ENCODE data around the gene MUC22. TPM values are rescaled to one million over a fixed set of nuclear protein-coding genes. Genes with fewer than 3 reads are reported as not detected.
"Not testable (repeated sequence)": the region's sequence is repeated elsewhere in the genome, so short reads cannot be mapped to it uniquely, and the experiment has no call there.

Gene MUC22
- total RNA-seq, 2 donors from 2014 or later, result 0.17 TPM; not detected in 1

DNA sequence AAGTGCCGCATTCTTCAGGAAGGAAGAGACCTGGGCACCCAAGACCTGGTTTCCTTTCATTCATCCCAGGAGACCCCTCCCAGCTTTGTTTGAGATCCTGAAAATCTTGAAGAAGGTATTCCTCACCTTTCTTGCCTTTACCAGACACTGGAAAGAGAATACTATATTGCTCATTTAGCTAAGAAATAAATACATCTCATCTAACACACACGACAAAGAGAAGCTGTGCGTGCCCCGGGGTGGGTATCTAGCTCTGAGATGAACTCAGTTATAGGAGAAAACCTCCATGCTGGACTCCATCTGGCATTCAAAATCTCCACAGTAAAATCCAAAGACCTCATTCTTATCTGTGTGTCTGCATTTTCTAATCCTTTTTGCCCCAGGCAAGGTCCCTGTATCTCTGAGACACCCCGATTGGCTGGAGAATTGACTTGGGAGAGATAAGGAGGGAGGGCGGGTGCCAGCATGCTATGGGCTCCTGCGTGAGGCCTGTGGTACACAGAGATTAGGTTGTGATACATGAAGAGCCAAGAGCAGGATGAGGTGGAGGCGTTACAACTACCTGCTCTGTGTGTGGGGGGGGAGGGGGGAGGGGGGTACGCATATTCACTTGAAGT is 22.0 kb upstream of the MUC22 start:
- no peaks in the 10 kb centered on the region for H3K4me1 ChIP-seq (replicated peaks)
- H3K27me3 ChIP-seq (replicated peaks; ENCODE audit: insufficient read depth), result no peaks in the 10 kb centered on the region
- no peaks in the 10 kb centered on the region for H3K36me3 ChIP-seq
- TF ChIP-seq POLR2AphosphoS5 (IDR thresholded peaks at IDR 0.05) (no peak), POLR2A (IDR thresholded peaks at IDR 0.05) (no peak)
- TF ChIP-seq, protein P1, sequence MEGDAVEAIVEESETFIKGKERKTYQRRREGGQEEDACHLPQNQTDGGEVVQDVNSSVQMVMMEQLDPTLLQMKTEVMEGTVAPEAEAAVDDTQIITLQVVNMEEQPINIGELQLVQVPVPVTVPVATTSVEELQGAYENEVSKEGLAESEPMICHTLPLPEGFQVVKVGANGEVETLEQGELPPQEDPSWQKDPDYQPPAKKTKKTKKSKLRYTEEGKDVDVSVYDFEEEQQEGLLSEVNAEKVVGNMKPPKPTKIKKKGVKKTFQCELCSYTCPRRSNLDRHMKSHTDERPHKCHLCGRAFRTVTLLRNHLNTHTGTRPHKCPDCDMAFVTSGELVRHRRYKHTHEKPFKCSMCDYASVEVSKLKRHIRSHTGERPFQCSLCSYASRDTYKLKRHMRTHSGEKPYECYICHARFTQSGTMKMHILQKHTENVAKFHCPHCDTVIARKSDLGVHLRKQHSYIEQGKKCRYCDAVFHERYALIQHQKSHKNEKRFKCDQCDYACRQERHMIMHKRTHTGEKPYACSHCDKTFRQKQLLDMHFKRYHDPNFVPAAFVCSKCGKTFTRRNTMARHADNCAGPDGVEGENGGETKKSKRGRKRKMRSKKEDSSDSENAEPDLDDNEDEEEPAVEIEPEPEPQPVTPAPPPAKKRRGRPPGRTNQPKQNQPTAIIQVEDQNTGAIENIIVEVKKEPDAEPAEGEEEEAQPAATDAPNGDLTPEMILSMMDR (IDR thresholded peaks at IDR 0.05), result no peak
- H3K27ac ChIP-seq, result no peak overlapping the region
- intact Hi-C loops (cut with DNase I), result no loop called here
- DNase-seq (ENCODE audit: low spot score), result no peak
- no peaks in the 10 kb centered on the region for H3K9me3 ChIP-seq
- H3K4me3 ChIP-seq, result no peak overlapping the region
- 73% methylated on average over 9 of the region's 9 CpGs for WGBS

DNA sequence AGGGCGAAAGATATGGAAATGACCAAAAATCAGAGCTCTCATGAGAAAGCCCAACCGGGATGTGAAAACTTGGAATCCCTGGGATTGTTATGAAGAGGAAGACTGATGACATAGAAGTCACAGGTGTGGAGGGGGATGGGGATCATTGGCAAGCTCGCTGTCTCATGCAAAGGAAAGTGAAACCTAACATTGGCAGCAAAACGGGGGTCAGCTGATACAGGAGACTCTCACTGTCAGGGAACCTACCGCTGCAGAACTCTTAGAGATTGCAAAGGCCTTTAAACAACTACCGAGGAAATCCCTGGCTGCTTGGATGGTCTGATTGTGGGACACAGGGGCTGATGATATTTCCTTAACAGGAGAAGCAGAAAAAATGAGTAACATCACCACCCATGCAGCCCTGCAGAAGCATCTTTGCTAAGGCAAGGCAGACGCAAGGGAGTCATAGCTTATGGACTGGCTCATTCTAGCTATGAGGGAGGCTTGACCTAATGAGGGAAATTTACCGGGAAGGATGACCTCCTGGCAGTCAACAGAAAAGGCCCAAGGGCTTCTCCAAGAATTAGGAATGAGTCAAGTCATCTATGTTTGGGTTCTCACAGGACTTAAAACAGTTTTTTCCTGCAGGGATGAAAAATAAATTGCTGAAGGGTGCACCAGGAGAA is 19.7 kb upstream of the MUC22 start:
- WGBS, result 75% methylated on average over 8 of the region's 8 CpGs
- Histone ChIP-seq H3K27me3 (replicated peaks; ENCODE audit: insufficient read depth) (no peaks in the 10 kb centered on the region), H3K36me3 (no peaks in the 10 kb centered on the region), H3K4me1 (replicated peaks) (no peaks in the 10 kb centered on the region), H3K9me3 (no peaks in the 10 kb centered on the region), H3K27ac (no peak overlapping the region), H3K4me3 (no peak overlapping the region)
- DNase-seq (ENCODE audit: low spot score), result no peak
- TF ChIP-seq POLR2A (IDR thresholded peaks at IDR 0.05) (no peak), POLR2AphosphoS5 (IDR thresholded peaks at IDR 0.05) (no peak)
- TF ChIP-seq, protein P1 (IDR thresholded peaks at IDR 0.05), result no peak
- intact Hi-C loops (cut with DNase I), result no loop called here

DNA sequence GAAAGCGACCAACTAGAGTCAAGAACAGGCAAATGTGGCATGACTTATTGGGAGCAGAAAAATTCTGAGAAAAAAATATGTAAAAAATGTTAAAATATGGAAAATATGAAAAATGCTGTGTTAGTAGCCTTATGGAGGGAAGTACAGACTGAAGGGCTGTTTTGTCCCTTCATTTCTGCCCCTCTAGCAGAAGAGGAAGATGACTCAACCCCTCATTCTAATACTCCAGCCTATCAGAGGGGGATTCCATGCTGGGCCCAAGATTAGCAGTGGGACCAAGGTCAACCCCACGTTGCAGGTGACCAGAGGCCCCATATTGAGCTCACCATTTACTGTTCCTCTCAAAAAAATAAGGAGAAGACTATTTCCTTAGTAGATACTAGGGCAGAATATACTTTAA is 18.4 kb upstream of the MUC22 start:
- Histone ChIP-seq H3K27ac (no peak overlapping the region), H3K9me3 (no peaks in the 10 kb centered on the region), H3K27me3 (replicated peaks; ENCODE audit: insufficient read depth) (no peaks in the 10 kb centered on the region), H3K36me3 (no peaks in the 10 kb centered on the region), H3K4me3 (no peak overlapping the region), H3K4me1 (replicated peaks) (no peaks in the 10 kb centered on the region)
- DNase-seq (ENCODE audit: low spot score), result no peak
- TF ChIP-seq POLR2AphosphoS5 (IDR thresholded peaks at IDR 0.05) (no peak), POLR2A (IDR thresholded peaks at IDR 0.05) (no peak)
- TF ChIP-seq, protein P1 (IDR thresholded peaks at IDR 0.05), result no peak
- WGBS, result 88% methylated on average over 2 of the region's 2 CpGs
- intact Hi-C loops (cut with DNase I), result no loop called here

DNA sequence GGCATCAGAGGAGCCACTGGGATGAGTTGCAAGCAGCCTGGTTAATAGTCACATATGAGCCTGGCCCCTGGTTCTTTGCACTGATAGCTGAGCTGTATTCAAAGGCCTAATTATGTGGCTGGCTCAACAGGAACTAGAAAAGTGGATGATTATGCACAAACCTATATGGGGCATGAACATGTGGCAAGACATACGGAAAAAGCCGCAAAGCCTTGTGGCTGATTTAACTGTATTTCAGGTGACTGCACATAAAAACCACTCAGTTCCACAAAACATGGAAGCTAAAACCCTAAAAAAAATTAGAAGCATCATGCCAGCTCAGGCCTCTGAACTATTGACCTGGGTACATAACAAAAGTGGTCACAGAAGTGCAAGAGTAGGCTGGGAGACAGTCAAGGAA is 13.0 kb upstream of the MUC22 start:
- WGBS, result 90% methylated on average over 2 of the region's 2 CpGs
- Histone ChIP-seq H3K4me3 (no peak overlapping the region), H3K9me3 (no peaks in the 10 kb centered on the region), H3K36me3 (no peaks in the 10 kb centered on the region), H3K4me1 (replicated peaks) (no peaks in the 10 kb centered on the region), H3K27me3 (replicated peaks; ENCODE audit: insufficient read depth) (no peaks in the 10 kb centered on the region), H3K27ac (no peak overlapping the region)
- no peak for DNase-seq (ENCODE audit: low spot score)
- intact Hi-C loops (cut with DNase I), result no loop called here
- TF ChIP-seq POLR2AphosphoS5 (IDR thresholded peaks at IDR 0.05) (no peak), POLR2A (IDR thresholded peaks at IDR 0.05) (no peak)
- TF ChIP-seq, protein P1 (IDR thresholded peaks at IDR 0.05), result no peak

DNA sequence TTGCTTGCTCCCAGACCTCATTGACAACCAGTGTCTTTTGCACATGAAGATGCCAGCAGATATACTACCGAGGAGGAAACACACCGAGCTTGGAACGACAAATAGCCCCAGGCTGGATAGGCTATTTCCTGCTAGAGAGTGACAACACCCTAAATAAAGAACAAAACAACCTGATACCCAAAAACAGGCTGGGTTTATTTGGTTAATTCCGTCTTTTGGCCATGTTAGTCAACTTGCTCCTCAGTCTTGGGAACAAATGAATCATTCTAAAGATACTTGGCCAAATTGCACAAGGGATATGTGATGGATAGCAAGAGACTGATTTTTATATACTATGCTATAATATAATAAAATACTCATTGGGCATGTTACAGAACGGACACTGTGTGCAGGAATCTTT is 11.5 kb upstream of the MUC22 start:
- no peaks in the 10 kb centered on the region for H3K27me3 ChIP-seq (replicated peaks; ENCODE audit: insufficient read depth)
- TF ChIP-seq POLR2AphosphoS5 (IDR thresholded peaks at IDR 0.05) (no peak), POLR2A (IDR thresholded peaks at IDR 0.05) (no peak)
- TF ChIP-seq, protein P1 (IDR thresholded peaks at IDR 0.05), result no peak
- no peaks in the 10 kb centered on the region for H3K36me3 ChIP-seq
- no peak for DNase-seq (ENCODE audit: low spot score)
- WGBS, result 38% methylated on average over 5 of the region's 5 CpGs
- intact Hi-C loops (cut with DNase I), result no loop called here
- no peaks in the 10 kb centered on the region for H3K9me3 ChIP-seq
- H3K4me3 ChIP-seq, result no peak overlapping the region
- H3K27ac ChIP-seq, result no peak overlapping the region
- no peaks in the 10 kb centered on the region for H3K4me1 ChIP-seq (replicated peaks)

DNA sequence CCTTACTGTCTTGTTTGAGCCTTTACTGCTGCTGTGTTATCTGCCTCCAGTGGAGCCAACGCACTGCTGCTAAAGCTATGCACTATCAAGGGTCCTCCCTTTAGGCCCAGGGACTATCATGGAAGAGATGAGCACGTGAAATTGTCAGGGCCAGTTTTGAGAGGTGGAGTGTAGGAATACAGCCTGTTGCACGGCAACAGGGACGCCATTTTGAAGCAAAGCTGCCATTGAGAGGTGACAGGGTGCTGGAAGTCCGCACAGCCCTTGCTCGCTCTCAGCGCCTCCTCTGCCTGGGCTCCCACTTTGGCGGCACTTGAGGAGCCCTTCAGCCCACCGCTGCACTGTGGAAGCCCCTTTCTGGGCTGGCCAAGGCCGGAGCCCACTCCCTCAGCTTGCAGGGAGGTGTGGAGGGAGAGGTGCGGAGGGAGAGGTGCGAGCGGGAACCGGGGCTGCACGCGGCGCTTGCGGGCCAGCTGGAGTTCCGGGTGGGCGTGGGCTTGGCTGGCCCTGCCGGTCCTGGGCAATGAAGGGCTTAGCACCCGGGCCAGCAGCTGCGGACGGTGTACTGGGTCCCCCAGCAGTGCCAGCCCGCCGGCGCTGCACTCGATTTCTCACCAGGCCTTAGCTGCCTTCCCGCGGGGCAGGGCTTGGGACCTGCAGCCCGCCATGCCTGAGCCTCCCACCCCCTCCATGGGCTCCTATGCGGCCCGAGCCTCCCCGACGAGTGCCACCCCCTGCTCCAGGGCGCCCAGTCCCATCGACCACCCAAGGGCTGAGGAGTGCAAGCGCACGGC is 10.0 kb upstream of the MUC22 start:
- intact Hi-C loops (cut with DNase I); H3K9me3 ChIP-seq; H3K4me3 ChIP-seq; H3K4me1 ChIP-seq (replicated peaks); DNase-seq (ENCODE audit: low spot score); H3K27ac ChIP-seq; H3K27me3 ChIP-seq (replicated peaks; ENCODE audit: insufficient read depth); H3K36me3 ChIP-seq: not testable (repeated sequence)
- WGBS, result 94% methylated on average over 31 of the region's 39 CpGs
